Peyer's patch (tissue), 4 donors: ENCODE measurements around the gene BICC1.

ENCODE experiments used
- POLR2A ChIP-seq, 2 donors: fragments of 450-650 bp; IDR thresholded peaks; one replicate each; pipeline ENCODE4 v1.5.1; 2017; ENCODE audit warnings: antibody characterized with exemption in 2 of 2, mild to moderate bottlenecking in 2 of 2, moderate library complexity in 2 of 2
- TF ChIP-seq, protein P1 (sequence below), 6 experiments: fragments of 450-650 bp in 4 of 6; fragments of 200-600 bp in 2 of 6; sonication (generic) in 1 of 6; IDR thresholded peaks; one replicate each; pipeline ENCODE4 v1.5.1; 2017 to 2019; ENCODE audit warnings: antibody characterized with exemption in 6 of 6, mild to moderate bottlenecking in 3 of 6, moderate library complexity in 1 of 6

DNA sequence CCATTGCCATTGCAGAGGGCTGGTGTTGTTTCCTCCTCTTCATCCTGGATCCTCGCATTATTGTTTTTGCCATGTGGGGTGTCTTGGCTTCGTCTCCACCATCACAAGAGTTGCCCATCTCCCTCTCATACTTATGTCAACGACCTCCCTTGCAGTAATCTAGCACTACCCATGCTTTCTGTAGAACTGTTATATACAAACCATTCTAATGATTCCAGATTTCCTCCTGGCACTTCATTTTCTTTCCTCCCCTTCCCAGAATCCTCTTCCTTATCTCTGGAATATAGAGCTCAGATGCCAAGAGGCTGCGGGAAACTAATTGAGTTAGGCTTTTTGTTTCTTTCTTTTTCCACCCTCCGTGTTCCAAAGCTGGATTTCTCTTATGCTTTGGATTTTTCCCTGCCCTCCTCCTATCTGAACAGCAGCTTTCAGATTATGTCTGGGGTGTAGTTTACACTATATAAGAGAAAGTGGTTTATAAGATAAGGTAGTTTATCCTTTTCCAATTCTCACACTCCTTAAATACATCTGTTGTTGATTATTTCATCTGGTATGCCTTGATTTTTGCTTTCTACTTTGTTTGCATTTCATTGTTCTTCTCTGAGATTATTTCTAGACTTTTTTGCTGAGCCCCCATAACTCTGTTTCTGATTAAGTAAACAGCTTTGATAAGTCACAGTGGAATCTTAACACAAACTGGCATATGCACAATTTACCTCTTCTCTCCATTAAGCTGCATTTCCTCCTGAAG is 264.1 kb downstream of the BICC1 start:
- TF ChIP-seq, protein P1, sequence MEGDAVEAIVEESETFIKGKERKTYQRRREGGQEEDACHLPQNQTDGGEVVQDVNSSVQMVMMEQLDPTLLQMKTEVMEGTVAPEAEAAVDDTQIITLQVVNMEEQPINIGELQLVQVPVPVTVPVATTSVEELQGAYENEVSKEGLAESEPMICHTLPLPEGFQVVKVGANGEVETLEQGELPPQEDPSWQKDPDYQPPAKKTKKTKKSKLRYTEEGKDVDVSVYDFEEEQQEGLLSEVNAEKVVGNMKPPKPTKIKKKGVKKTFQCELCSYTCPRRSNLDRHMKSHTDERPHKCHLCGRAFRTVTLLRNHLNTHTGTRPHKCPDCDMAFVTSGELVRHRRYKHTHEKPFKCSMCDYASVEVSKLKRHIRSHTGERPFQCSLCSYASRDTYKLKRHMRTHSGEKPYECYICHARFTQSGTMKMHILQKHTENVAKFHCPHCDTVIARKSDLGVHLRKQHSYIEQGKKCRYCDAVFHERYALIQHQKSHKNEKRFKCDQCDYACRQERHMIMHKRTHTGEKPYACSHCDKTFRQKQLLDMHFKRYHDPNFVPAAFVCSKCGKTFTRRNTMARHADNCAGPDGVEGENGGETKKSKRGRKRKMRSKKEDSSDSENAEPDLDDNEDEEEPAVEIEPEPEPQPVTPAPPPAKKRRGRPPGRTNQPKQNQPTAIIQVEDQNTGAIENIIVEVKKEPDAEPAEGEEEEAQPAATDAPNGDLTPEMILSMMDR (IDR thresholded peaks at IDR 0.05): no peak
- no peak for TF ChIP-seq POLR2A (IDR thresholded peaks at IDR 0.05)
